Measurements from ENCODE around the gene QRICH1. TPM values are rescaled to one million over a fixed set of nuclear protein-coding genes. Genes with fewer than 3 reads are reported as not detected.
A peak's percentile ranks its signal among the peaks of the same experiment; 100 is the strongest.

QRICH1 gene
- total RNA-seq, 2 donors from 2014 or later: 59.8 to 76.0 TPM

- peak within 1 kb of the TSS; percentile 74 to 95 for H3K9ac ChIP-seq (ENCODE audit: low read depth in 2 of 2, low read length in 2 of 2)
- DNase-seq: peak; percentile 98
- intact Hi-C loops (cut with DNase I): no loop called here
- H3K27me3 ChIP-seq: no peaks in the 10 kb centered on the region
- H3K36me3 ChIP-seq: peaks cover 24% of the 10 kb centered on the region
- peaks cover 12% of the 10 kb centered on the region for H3K4me1 ChIP-seq
- no peak for TF ChIP-seq CTCF (IDR thresholded peaks at IDR 0.05)
- H3K27ac ChIP-seq: peak within 1 kb of the TSS; percentile 86
- H3K9me3 ChIP-seq: no peaks in the 10 kb centered on the region
- peak within 1 kb of the TSS; percentile 97 for H3K4me3 ChIP-seq
These were observed 10.8 kb upstream of the QRICH1 start, which contains the start of gene QARS1 for GRCh38 chr3:49104427-49105291. Gene QARS1 (minus strand): TSS chr3:49104757. CDS start chr3:49104733, 24 bp downstream.

GRCh38 chr3:49104052-49104426 is 10.2 kb upstream of the QRICH1 start:
- Histone ChIP-seq H3K9me3 (no peaks in the 10 kb centered on the region), H3K36me3 (peaks cover 24% of the 10 kb centered on the region), H3K9ac (ENCODE audit: low read depth in 2 of 2, low read length in 2 of 2) (peak overlapping the region; percentile 74 to 95), H3K27me3 (no peaks in the 10 kb centered on the region), H3K4me1 (peaks cover 12% of the 10 kb centered on the region), H3K4me3 (peak overlapping the region; percentile 97), H3K27ac (peak overlapping the region; percentile 86)
- intact Hi-C loops (cut with DNase I): no loop called here
- TF ChIP-seq CTCF (IDR thresholded peaks at IDR 0.05): no peak
- DNase-seq: no peak

- TF ChIP-seq CTCF (IDR thresholded peaks at IDR 0.05): no peak
- Histone ChIP-seq H3K27me3 (no peaks in the 10 kb centered on the region), H3K36me3 (peaks cover 24% of the 10 kb centered on the region), H3K4me1 (peaks cover 8% of the 10 kb centered on the region), H3K27ac (no peak overlapping the region), H3K4me3 (no peak overlapping the region), H3K9ac (ENCODE audit: low read depth in 2 of 2, low read length in 2 of 2) (no peak overlapping the region), H3K9me3 (no peaks in the 10 kb centered on the region)
- intact Hi-C loops (cut with DNase I): no loop called here
- no peak for DNase-seq
These were observed 6.3 kb upstream of the QRICH1 start for GRCh38 chr3:49100046-49100615.

GRCh38 chr3:49098910-49099630 is 5.2 kb upstream of the QRICH1 start:
- DNase-seq: no peak
- TF ChIP-seq CTCF (IDR thresholded peaks at IDR 0.05): no peak
- Histone ChIP-seq H3K27ac (no peak overlapping the region), H3K9me3 (no peaks in the 10 kb centered on the region), H3K36me3 (peaks cover 24% of the 10 kb centered on the region), H3K27me3 (no peaks in the 10 kb centered on the region), H3K4me3 (no peak overlapping the region), H3K9ac (ENCODE audit: low read depth in 2 of 2, low read length in 2 of 2) (no peak overlapping the region), H3K4me1 (peaks cover 14% of the 10 kb centered on the region)
- intact Hi-C loops (cut with DNase I): loop anchor here (10.0 kb wide), 1 partner anchor 114 kb away; no protein-coding TSS in a partner anchor

- no peaks in the 10 kb centered on the region for H3K9me3 ChIP-seq
- no peaks in the 10 kb centered on the region for H3K27me3 ChIP-seq
- peaks cover 10% of the 10 kb centered on the region for H3K4me1 ChIP-seq
- no peak overlapping the region for H3K27ac ChIP-seq
- TF ChIP-seq CTCF (IDR thresholded peaks at IDR 0.05): no peak
- H3K4me3 ChIP-seq: no peak overlapping the region
- H3K9ac ChIP-seq (ENCODE audit: low read depth in 2 of 2, low read length in 2 of 2): no peak overlapping the region
- DNase-seq: no peak
- peaks cover 24% of the 10 kb centered on the region for H3K36me3 ChIP-seq
- intact Hi-C loops (cut with DNase I): loop anchor here (10.0 kb wide), 1 partner anchor 114 kb away; no protein-coding TSS in a partner anchor
These were observed 4.6 kb upstream of the QRICH1 start for GRCh38 chr3:49098429-49098828.
